ENCODE results near the gene ABCB6.
"Not testable (repeated sequence)": the region's sequence is repeated elsewhere in the genome, so short reads cannot be mapped to it uniquely, and the experiment has no call there.

DNA sequence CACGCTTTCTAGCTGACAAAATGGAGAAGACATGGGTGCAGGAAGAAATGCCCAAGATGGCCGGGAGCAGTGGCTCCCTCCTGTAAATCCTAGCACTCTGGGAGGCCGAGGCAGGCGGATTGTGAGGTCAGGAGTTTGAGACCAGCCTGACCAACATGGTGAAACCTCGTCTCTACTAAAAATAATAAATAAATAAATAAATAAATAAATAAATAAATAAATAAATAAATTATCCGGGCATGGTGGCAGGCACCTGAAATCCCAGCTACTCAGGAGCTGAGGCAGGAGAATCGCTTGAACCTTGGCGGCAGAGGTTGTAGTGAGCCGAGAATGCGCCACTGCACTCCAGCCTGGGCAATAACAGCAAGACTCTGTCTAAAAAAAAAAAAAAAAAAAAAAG, 40.2 kb upstream of the ABCB6 start:
- TF ChIP-seq, protein P1, sequence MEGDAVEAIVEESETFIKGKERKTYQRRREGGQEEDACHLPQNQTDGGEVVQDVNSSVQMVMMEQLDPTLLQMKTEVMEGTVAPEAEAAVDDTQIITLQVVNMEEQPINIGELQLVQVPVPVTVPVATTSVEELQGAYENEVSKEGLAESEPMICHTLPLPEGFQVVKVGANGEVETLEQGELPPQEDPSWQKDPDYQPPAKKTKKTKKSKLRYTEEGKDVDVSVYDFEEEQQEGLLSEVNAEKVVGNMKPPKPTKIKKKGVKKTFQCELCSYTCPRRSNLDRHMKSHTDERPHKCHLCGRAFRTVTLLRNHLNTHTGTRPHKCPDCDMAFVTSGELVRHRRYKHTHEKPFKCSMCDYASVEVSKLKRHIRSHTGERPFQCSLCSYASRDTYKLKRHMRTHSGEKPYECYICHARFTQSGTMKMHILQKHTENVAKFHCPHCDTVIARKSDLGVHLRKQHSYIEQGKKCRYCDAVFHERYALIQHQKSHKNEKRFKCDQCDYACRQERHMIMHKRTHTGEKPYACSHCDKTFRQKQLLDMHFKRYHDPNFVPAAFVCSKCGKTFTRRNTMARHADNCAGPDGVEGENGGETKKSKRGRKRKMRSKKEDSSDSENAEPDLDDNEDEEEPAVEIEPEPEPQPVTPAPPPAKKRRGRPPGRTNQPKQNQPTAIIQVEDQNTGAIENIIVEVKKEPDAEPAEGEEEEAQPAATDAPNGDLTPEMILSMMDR (IDR thresholded peaks at IDR 0.05), result not testable (repeated sequence)
- TF ChIP-seq POLR2A (IDR thresholded peaks at IDR 0.05), result not testable (repeated sequence)

Measured in Peyer's patch (tissue), 4 donors.